ENCODE measurements around the gene NMU. TPM values are rescaled to one million over a fixed set of nuclear protein-coding genes. Genes with fewer than 3 reads are reported as not detected.
"Not testable (repeated sequence)": the region's sequence is repeated elsewhere in the genome, so short reads cannot be mapped to it uniquely, and the experiment has no call there.

NMU gene, protein sequence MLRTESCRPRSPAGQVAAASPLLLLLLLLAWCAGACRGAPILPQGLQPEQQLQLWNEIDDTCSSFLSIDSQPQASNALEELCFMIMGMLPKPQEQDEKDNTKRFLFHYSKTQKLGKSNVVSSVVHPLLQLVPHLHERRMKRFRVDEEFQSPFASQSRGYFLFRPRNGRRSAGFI
- not detected in 2 replicates for total RNA-seq (2014; rRNA removed; shearing (Covaris generic))

GRCh38 chr4:55635741-55636655 is at the start of gene NMU:
Gene NMU (minus strand): TSS chr4:55636298. CDS start chr4:55636192, 106 bp downstream.
- H3K4me1 ChIP-seq (replicated peaks), result peaks cover 4% of the 10 kb centered on the region; the same call in 1 of the 2 replicates
- H3K9me3 ChIP-seq (replicated peaks), result no peaks in the 10 kb centered on the region
- peaks cover 37% of the 10 kb centered on the region for H3K27me3 ChIP-seq (replicated peaks)
- peak in 1 of 2 experiments; percentile 44 for DNase-seq (ENCODE audit: low read depth in 1 of 2, low spot score in 2 of 2)
- no peak within 1 kb of the TSS for H3K4me3 ChIP-seq
- H3K27ac ChIP-seq, result no peak within 1 kb of the TSS
- H3K36me3 ChIP-seq, result no peaks in the 10 kb centered on the region

DNA sequence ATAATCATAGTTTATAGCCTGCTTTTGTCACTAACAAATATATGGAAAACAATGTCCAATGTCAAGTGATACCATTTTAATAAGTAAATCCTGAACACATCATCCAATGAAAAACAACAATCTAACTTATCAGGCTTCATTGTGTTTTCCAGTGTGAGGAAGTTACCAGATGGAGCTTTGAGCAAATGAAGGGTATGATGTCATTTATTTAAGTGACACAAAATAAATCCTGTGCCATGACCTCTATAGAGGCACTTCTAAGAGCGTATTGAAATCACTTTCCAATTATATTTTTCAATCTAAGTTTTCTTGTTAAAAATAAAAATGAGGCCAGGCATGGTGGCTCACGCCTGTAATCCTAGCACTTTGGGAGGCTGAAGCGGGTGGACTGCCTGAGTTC is 48.2 kb upstream of the NMU start:
- Histone ChIP-seq H3K4me3 (no peak overlapping the region), H3K9me3 (replicated peaks) (no peaks in the 10 kb centered on the region)

GRCh38 chr4:55682797-55683196 is 46.7 kb upstream of the NMU start:
- not testable (repeated sequence) for H3K27ac ChIP-seq; H3K36me3 ChIP-seq; H3K4me3 ChIP-seq; DNase-seq (ENCODE audit: low read depth in 1 of 2, low spot score in 2 of 2); H3K9me3 ChIP-seq (replicated peaks); H3K4me1 ChIP-seq (replicated peaks); H3K27me3 ChIP-seq (replicated peaks)

More for the DNA sequence above, 48.2 kb upstream of the NMU start:
- no peak overlapping the region for H3K27ac ChIP-seq
- DNase-seq (ENCODE audit: low read depth in 1 of 2, low spot score in 2 of 2), result no peak
- H3K4me1 ChIP-seq (replicated peaks), result no peaks in the 10 kb centered on the region
- H3K36me3 ChIP-seq, result no peaks in the 10 kb centered on the region
- H3K27me3 ChIP-seq (replicated peaks), result no peaks in the 10 kb centered on the region

DNA sequence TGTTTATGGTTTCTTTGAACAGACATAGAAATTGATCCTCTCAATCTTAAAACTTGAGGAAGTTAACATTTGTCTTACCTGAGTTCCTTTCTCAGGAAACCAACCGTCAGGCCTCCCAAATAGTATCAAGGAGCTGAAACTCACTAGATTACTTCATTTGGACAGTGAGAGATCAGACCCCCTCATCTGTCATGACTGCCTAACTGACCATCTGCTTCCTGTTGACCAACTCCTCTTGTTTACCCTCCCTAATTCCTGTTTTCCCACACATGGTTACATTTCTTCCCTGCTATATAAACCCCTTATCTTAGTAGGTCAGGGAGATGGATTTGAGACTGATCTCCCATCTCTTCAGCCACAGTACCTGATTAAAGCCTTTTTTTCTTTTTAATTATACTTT is 46.2 kb upstream of the NMU start:
- Histone ChIP-seq H3K4me3 (no peak overlapping the region), H3K27ac (no peak overlapping the region), H3K27me3 (replicated peaks) (no peaks in the 10 kb centered on the region), H3K9me3 (replicated peaks) (no peaks in the 10 kb centered on the region), H3K36me3 (no peaks in the 10 kb centered on the region), H3K4me1 (replicated peaks) (no peaks in the 10 kb centered on the region)
- no peak for DNase-seq (ENCODE audit: low read depth in 1 of 2, low spot score in 2 of 2)

DNA sequence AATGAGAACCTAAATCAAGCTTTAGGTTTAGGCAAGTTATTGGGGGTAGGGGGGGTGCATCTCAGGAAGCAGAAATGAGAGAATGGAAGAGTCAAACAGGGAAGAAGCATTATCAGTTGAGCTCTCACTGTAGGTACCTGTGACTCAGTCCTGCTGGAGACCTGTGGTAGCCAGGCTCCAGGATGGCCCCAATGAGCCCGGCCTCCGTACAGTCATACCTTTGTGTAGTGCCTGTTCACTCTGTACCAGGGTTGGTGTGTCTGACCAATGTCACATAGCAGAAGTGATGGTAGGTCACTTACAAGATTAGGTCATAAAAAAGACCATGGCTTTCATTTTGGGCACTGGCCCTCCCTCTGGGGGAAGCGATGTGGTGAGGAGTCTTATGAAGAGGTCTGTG is 45.3 kb upstream of the NMU start:
- no peaks in the 10 kb centered on the region for H3K27me3 ChIP-seq (replicated peaks)
- no peaks in the 10 kb centered on the region for H3K4me1 ChIP-seq (replicated peaks)
- no peak overlapping the region for H3K27ac ChIP-seq

GRCh38 chr4:55675196-55675793 is 39.2 kb upstream of the NMU start:
- Histone ChIP-seq H3K36me3 (no peaks in the 10 kb centered on the region), H3K27me3 (replicated peaks) (no peaks in the 10 kb centered on the region; the same call in 1 of the 2 replicates), H3K4me3 (no peak overlapping the region), H3K27ac (no peak overlapping the region), H3K9me3 (replicated peaks) (no peaks in the 10 kb centered on the region), H3K4me1 (replicated peaks) (no peaks in the 10 kb centered on the region)
- no peak for DNase-seq (ENCODE audit: low read depth in 1 of 2, low spot score in 2 of 2)

More for the DNA sequence above, 45.3 kb upstream of the NMU start:
- H3K36me3 ChIP-seq, result no peaks in the 10 kb centered on the region
- no peak overlapping the region for H3K4me3 ChIP-seq
- DNase-seq (ENCODE audit: low read depth in 1 of 2, low spot score in 2 of 2), result no peak
- H3K9me3 ChIP-seq (replicated peaks), result no peaks in the 10 kb centered on the region

- H3K9me3 ChIP-seq (replicated peaks), result no peaks in the 10 kb centered on the region
- no peaks in the 10 kb centered on the region; the same call in 1 of the 2 replicates for H3K27me3 ChIP-seq (replicated peaks)
- no peaks in the 10 kb centered on the region for H3K4me1 ChIP-seq (replicated peaks)
- no peak overlapping the region for H3K4me3 ChIP-seq
- DNase-seq (ENCODE audit: low read depth in 1 of 2, low spot score in 2 of 2), result no peak
- H3K36me3 ChIP-seq, result no peaks in the 10 kb centered on the region
- no peak overlapping the region for H3K27ac ChIP-seq
Measured at GRCh38 chr4:55673424-55673823, 37.3 kb upstream of the NMU start.

GRCh38 chr4:55671667-55672066 is 35.6 kb upstream of the NMU start:
- Histone ChIP-seq H3K27me3 (replicated peaks) (peaks cover 2% of the 10 kb centered on the region), H3K4me1 (replicated peaks) (no peaks in the 10 kb centered on the region), H3K27ac (no peak overlapping the region), H3K9me3 (replicated peaks) (no peaks in the 10 kb centered on the region), H3K4me3 (no peak overlapping the region), H3K36me3 (no peaks in the 10 kb centered on the region)
- DNase-seq (ENCODE audit: low read depth in 1 of 2, low spot score in 2 of 2), result no peak

DNA sequence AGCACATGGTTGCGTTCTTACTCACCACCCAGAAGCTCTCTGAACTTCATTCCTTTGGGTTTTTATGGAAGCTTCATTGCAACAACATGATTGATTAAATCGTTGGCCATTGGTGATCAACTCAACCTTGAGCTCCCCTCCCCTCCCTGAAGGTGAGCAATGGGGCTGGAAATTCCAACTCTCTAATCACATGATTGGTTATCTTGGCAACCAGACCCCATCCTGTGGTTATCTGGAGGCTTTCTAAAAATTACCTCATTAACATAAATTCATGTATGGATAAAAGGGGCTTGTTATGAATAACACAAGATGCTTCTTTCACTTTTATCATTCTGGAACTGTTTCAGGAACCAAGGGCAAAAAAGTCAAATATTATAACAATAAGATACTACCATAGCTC is 34.6 kb upstream of the NMU start:
- Histone ChIP-seq H3K4me1 (replicated peaks) (no peaks in the 10 kb centered on the region), H3K36me3 (no peaks in the 10 kb centered on the region), H3K4me3 (no peak overlapping the region), H3K27ac (no peak overlapping the region), H3K27me3 (replicated peaks) (peaks cover 2% of the 10 kb centered on the region), H3K9me3 (replicated peaks) (no peaks in the 10 kb centered on the region)
- no peak for DNase-seq (ENCODE audit: low read depth in 1 of 2, low spot score in 2 of 2)

GRCh38 chr4:55668449-55668848 is 32.4 kb upstream of the NMU start:
- H3K27ac ChIP-seq, result no peak overlapping the region
- no peak overlapping the region for H3K4me3 ChIP-seq

DNA sequence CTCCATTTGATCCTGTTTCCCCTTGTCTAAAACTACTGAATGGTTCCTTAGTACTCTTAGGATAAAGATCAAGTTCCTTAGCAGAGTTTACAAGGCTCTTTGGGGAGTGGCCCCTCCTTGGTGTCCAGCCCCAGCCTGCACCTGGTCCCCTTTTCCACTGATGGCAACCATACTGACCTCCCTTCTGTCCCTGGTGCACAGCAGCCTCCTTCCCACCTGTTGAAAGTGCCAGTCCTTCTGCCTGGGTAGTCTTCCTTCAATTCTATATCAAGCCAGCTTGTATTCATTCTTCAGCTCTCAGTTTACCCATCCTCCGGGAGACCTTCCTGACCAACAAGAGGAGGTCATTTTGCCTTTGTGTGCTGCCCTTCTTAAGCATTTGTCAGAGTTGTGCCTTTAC is 30.4 kb upstream of the NMU start:
- Histone ChIP-seq H3K4me1 (replicated peaks) (no peaks in the 10 kb centered on the region), H3K9me3 (replicated peaks) (no peaks in the 10 kb centered on the region), H3K36me3 (no peaks in the 10 kb centered on the region), H3K27me3 (replicated peaks) (peaks cover 6% of the 10 kb centered on the region; the same call in 1 of the 2 replicates), H3K27ac (no peak overlapping the region), H3K4me3 (no peak overlapping the region)
- no peak for DNase-seq (ENCODE audit: low read depth in 1 of 2, low spot score in 2 of 2)

More at GRCh38 chr4:55668449-55668848, 32.4 kb upstream of the NMU start:
- no peak for DNase-seq (ENCODE audit: low read depth in 1 of 2, low spot score in 2 of 2)
- Histone ChIP-seq H3K27me3 (replicated peaks) (peaks cover 6% of the 10 kb centered on the region), H3K9me3 (replicated peaks) (no peaks in the 10 kb centered on the region), H3K36me3 (no peaks in the 10 kb centered on the region), H3K4me1 (replicated peaks) (no peaks in the 10 kb centered on the region)

DNA sequence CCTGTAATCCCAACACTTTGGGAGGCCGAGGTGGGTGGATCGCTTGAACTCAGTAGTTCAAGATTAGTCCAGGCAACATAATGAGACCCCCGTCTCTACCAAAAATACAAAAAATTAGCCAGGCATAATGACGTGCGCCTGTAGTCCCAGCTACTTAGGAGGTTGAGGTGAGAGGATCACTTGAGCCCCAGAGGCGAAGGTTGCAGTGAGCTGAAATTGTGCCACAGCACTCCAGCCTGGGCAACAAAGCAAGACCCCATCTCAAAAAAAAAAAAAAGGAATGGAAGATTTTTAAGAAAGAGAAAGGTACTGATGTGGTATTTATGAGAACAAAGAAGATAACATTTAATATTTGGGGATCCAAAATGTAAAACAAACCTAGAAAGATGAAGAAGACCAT is 27.0 kb upstream of the NMU start:
- DNase-seq (ENCODE audit: low read depth in 1 of 2, low spot score in 2 of 2), result no peak
- Histone ChIP-seq H3K36me3 (no peaks in the 10 kb centered on the region), H3K27ac (no peak overlapping the region), H3K9me3 (replicated peaks) (no peaks in the 10 kb centered on the region), H3K4me1 (replicated peaks) (no peaks in the 10 kb centered on the region), H3K4me3 (no peak overlapping the region), H3K27me3 (replicated peaks) (peaks cover 6% of the 10 kb centered on the region; the same call in 1 of the 2 replicates)

DNA sequence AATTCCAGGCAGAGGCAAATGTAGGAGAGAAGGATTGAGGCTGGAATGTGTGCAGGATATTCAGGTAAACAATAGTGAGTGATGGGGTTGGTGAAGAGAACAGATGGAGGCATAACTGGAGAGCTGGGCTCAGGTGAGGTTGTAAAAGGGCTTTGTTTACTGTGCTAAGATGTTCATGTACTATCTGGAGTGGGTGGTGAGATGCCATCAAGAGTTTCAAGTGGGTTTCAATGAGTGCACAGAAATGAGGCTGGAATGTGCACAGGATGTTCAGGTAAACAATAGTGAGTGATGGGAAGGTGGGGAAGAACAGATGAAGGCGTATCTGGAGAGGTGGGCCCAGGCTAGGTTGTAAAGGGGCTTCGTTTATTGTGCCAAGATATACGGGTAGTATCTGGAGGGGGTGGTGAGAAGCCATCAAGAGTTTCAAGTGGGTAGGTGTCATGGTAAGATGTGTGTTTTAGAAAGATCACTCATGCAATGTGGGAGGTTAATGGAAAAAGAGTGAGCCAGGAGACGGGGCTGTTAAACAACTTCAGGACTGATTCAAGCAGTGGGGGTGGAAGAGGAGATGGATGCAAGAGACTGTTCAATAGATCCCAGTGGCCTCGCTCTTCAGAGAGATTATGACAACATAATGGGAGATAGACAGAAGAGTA is 25.4 kb upstream of the NMU start:
- no peak overlapping the region for H3K4me3 ChIP-seq
- no peak for DNase-seq (ENCODE audit: low read depth in 1 of 2, low spot score in 2 of 2)
- no peaks in the 10 kb centered on the region for H3K4me1 ChIP-seq (replicated peaks)
- no peak overlapping the region for H3K27ac ChIP-seq
- no peaks in the 10 kb centered on the region for H3K9me3 ChIP-seq (replicated peaks)
- H3K27me3 ChIP-seq (replicated peaks), result 0 out of 2 replicates have a peak, but pooled peaks cover 3% of the 10 kb centered on the region
- no peaks in the 10 kb centered on the region for H3K36me3 ChIP-seq
